Measurements from ENCODE around the gene CASK.

The CASK gene

GRCh38 chrX:41923211-41923977 is at the start of gene CASK:
TSS of gene CASK (minus strand) at chrX:41923554. CDS start at chrX:41922988, 566 bp downstream.
- Histone ChIP-seq H3K27ac (peak within 1 kb of the TSS; percentile 56), H3K27me3 (replicated peaks) (no peaks in the 10 kb centered on the region), H3K36me3 (replicated peaks) (no peaks in the 10 kb centered on the region), H3K4me3 (ENCODE audit: low read depth, low read length) (peak within 1 kb of the TSS; percentile 75)
- TF ChIP-seq CTCF (IDR thresholded peaks at IDR 0.05; ENCODE audit: low read depth, low read length, missing control alignments) = no peak
- in situ Hi-C loops (cut with HindIII; ENCODE audit: low pct_ligation_motif_present, low sequenced_read_pairs) = no loop called here
- peak; percentile 78 for DNase-seq

- in situ Hi-C loops (cut with HindIII; ENCODE audit: low pct_ligation_motif_present, low sequenced_read_pairs) = no loop called here
- H3K27me3 ChIP-seq (replicated peaks) = no peaks in the 10 kb centered on the region
- no peak overlapping the region for H3K4me3 ChIP-seq (ENCODE audit: low read depth, low read length)
- H3K36me3 ChIP-seq (replicated peaks) = no peaks in the 10 kb centered on the region
- H3K27ac ChIP-seq = no peak overlapping the region
- DNase-seq = no peak
- no peak for TF ChIP-seq CTCF (IDR thresholded peaks at IDR 0.05; ENCODE audit: low read depth, low read length, missing control alignments)
Observed at GRCh38 chrX:41971346-41971745, 48.0 kb upstream of the CASK start.

- no peak for DNase-seq
- in situ Hi-C loops (cut with HindIII; ENCODE audit: low pct_ligation_motif_present, low sequenced_read_pairs) = no loop called here
- H3K4me3 ChIP-seq (ENCODE audit: low read depth, low read length) = no peak overlapping the region
- no peaks in the 10 kb centered on the region for H3K27me3 ChIP-seq (replicated peaks)
- no peak for TF ChIP-seq CTCF (IDR thresholded peaks at IDR 0.05; ENCODE audit: low read depth, low read length, missing control alignments)
- H3K36me3 ChIP-seq (replicated peaks) = no peaks in the 10 kb centered on the region
- H3K27ac ChIP-seq = no peak overlapping the region
Observed at GRCh38 chrX:41970419-41970818, 47.1 kb upstream of the CASK start.

- no peak overlapping the region for H3K27ac ChIP-seq
- in situ Hi-C loops (cut with HindIII; ENCODE audit: low pct_ligation_motif_present, low sequenced_read_pairs) = no loop called here
- H3K27me3 ChIP-seq (replicated peaks) = no peaks in the 10 kb centered on the region
- TF ChIP-seq CTCF (IDR thresholded peaks at IDR 0.05; ENCODE audit: low read depth, low read length, missing control alignments) = no peak
- H3K4me3 ChIP-seq (ENCODE audit: low read depth, low read length) = no peak overlapping the region
- DNase-seq = no peak
- H3K36me3 ChIP-seq (replicated peaks) = no peaks in the 10 kb centered on the region
Observed at GRCh38 chrX:41963348-41963747, 40.0 kb upstream of the CASK start.

GRCh38 chrX:41960142-41960541 is 36.8 kb upstream of the CASK start:
- Histone ChIP-seq H3K27ac (no peak overlapping the region), H3K27me3 (replicated peaks) (no peaks in the 10 kb centered on the region), H3K4me3 (ENCODE audit: low read depth, low read length) (no peak overlapping the region), H3K36me3 (replicated peaks) (no peaks in the 10 kb centered on the region)
- no peak for TF ChIP-seq CTCF (IDR thresholded peaks at IDR 0.05; ENCODE audit: low read depth, low read length, missing control alignments)
- in situ Hi-C loops (cut with HindIII; ENCODE audit: low pct_ligation_motif_present, low sequenced_read_pairs) = no loop called here
- DNase-seq = no peak

- Histone ChIP-seq H3K4me3 (ENCODE audit: low read depth, low read length) (no peak overlapping the region), H3K27ac (no peak overlapping the region), H3K27me3 (replicated peaks) (no peaks in the 10 kb centered on the region), H3K36me3 (replicated peaks) (no peaks in the 10 kb centered on the region)
- in situ Hi-C loops (cut with HindIII; ENCODE audit: low pct_ligation_motif_present, low sequenced_read_pairs) = no loop called here
- no peak for DNase-seq
- TF ChIP-seq CTCF (IDR thresholded peaks at IDR 0.05; ENCODE audit: low read depth, low read length, missing control alignments) = no peak
Observed at GRCh38 chrX:41958861-41959260, 35.5 kb upstream of the CASK start.
